Progenitor cell of endocrine pancreas (in vitro differentiated cells): Measurements from ENCODE around the gene AKT3. TPM values are rescaled to one million over a fixed set of nuclear protein-coding genes. Genes with fewer than 3 reads are reported as not detected.
A peak's percentile ranks its signal among the peaks of the same experiment; 100 is the strongest.

ENCODE experiments used
- DNase-seq: peaks from one replicate; pipeline ENCODE4 v3.0.0; 2021; ENCODE audit warnings: low spot score; ENCODE audit not compliant: unreplicated experiment
- H3K27ac Mint-ChIP-seq: 2 replicates; pipeline ENCODE4 v1.8.0; 2021; ENCODE audit warnings: mild to moderate bottlenecking, moderate library complexity, mixed read lengths
- H3K27me3 Mint-ChIP-seq: 2 replicates; pipeline ENCODE4 v1.8.0; 2021; ENCODE audit warnings: mixed read lengths
- H3K36me3 Mint-ChIP-seq: 2 replicates; pipeline ENCODE4 v1.8.0; 2022; ENCODE audit warnings: mixed read lengths; ENCODE audit not compliant: insufficient read depth
- H3K4me1 Mint-ChIP-seq: 2 replicates; pipeline ENCODE4 v1.8.0; 2021; ENCODE audit warnings: low read depth, mixed read lengths
- H3K4me3 Mint-ChIP-seq: 2 replicates; pipeline ENCODE4 v1.8.0; 2021; ENCODE audit warnings: low read depth, mild to moderate bottlenecking, moderate library complexity, mixed read lengths
- H3K9me3 Mint-ChIP-seq: 2 replicates; pipeline ENCODE4 v1.8.0; 2021; ENCODE audit warnings: low read depth, mixed read lengths
- CTCF ChIP-seq: fragments of 200-600 bp; sonication (generic); IDR thresholded peaks from one replicate; pipeline ENCODE4 v1.5.0; 2021; ENCODE audit warnings: antibody characterized with exemption, mild to moderate bottlenecking; ENCODE audit not compliant: unreplicated experiment
- total RNA-seq: library from RNA; stranded (reverse); gene quantifications from 2 replicates; pipeline ENCODE4 v1.2.1, GENCODE V29; 2021

AKT3 gene
- total RNA-seq, 1 donor from 2014 or later: 45.5 TPM

- H3K9me3 Mint-ChIP-seq: no peaks in the 10 kb centered on the region
- TF ChIP-seq CTCF: no peak
- H3K4me1 Mint-ChIP-seq: peaks cover 5% of the 10 kb centered on the region
- H3K27me3 Mint-ChIP-seq: no peaks in the 10 kb centered on the region
- H3K27ac Mint-ChIP-seq: no peak overlapping the region
- no peak for DNase-seq
- H3K36me3 Mint-ChIP-seq: peaks cover 6% of the 10 kb centered on the region
- no peak overlapping the region for H3K4me3 Mint-ChIP-seq
Observed at GRCh38 chr1:243501002-243501401, 349.0 kb downstream of the AKT3 start.

- Mint-ChIP-seq H3K4me1 (peaks cover 5% of the 10 kb centered on the region), H3K9me3 (no peaks in the 10 kb centered on the region), H3K36me3 (peaks cover 8% of the 10 kb centered on the region), H3K27me3 (no peaks in the 10 kb centered on the region), H3K4me3 (no peak overlapping the region), H3K27ac (no peak overlapping the region)
- DNase-seq: no peak
- TF ChIP-seq CTCF: no peak
Observed at GRCh38 chr1:243500512-243500911, 349.5 kb downstream of the AKT3 start.

GRCh38 chr1:243499711-243500110, 350.3 kb downstream of the AKT3 start:
- DNase-seq: no peak
- no peaks in the 10 kb centered on the region for H3K27me3 Mint-ChIP-seq
- no peaks in the 10 kb centered on the region for H3K9me3 Mint-ChIP-seq
- H3K4me3 Mint-ChIP-seq: no peak overlapping the region
- H3K27ac Mint-ChIP-seq: peak overlapping the region; percentile 60
- H3K4me1 Mint-ChIP-seq: peaks cover 5% of the 10 kb centered on the region
- H3K36me3 Mint-ChIP-seq: peaks cover 10% of the 10 kb centered on the region
- no peak for TF ChIP-seq CTCF

GRCh38 chr1:243499248-243499647, 350.8 kb downstream of the AKT3 start:
- Mint-ChIP-seq H3K27ac (no peak overlapping the region), H3K36me3 (peaks cover 11% of the 10 kb centered on the region), H3K27me3 (no peaks in the 10 kb centered on the region), H3K4me1 (peaks cover 5% of the 10 kb centered on the region), H3K4me3 (no peak overlapping the region), H3K9me3 (no peaks in the 10 kb centered on the region)
- no peak for TF ChIP-seq CTCF
- DNase-seq: no peak

GRCh38 chr1:243497939-243498681, 351.9 kb downstream of the AKT3 start:
- no peaks in the 10 kb centered on the region for H3K9me3 Mint-ChIP-seq
- TF ChIP-seq CTCF: no peak
- H3K27me3 Mint-ChIP-seq: no peaks in the 10 kb centered on the region
- H3K36me3 Mint-ChIP-seq: peaks cover 15% of the 10 kb centered on the region
- H3K4me3 Mint-ChIP-seq: no peak overlapping the region
- no peak for DNase-seq
- H3K4me1 Mint-ChIP-seq: peaks cover 5% of the 10 kb centered on the region
- no peak overlapping the region for H3K27ac Mint-ChIP-seq
